Heart left ventricle (tissue), 16 donors: ENCODE data around the gene ABHD17A. TPM values are rescaled to one million over a fixed set of nuclear protein-coding genes. Genes with fewer than 3 reads are reported as not detected.

Experiments
- ATAC-seq, 4 donors: fragments of 200-7000 bp; cut with Tn5 transposase; one replicate each; pipeline ENCODE4 v1.9.1; 2020 to 2022; ENCODE audit warnings: moderate library complexity in 4 of 4, mild to moderate bottlenecking in 3 of 4, moderate number of reproducible peaks in 1 of 4
- DNase-seq, 5 donors: peaks; one replicate each; pipeline ENCODE4 v3.0.0-alpha.2; 2020
- H3K27ac ChIP-seq, 12 donors: fragments of 200-600 bp; sonication (generic) in 4 of 12; one replicate each; pipeline versions ENCODE4 v1.5.0 to v1.8.0; 2016 to 2022; ENCODE audit warnings: mild to moderate bottlenecking in 2 of 12
- H3K27me3 ChIP-seq, 9 donors: fragments of 200-600 bp; sonication (generic) in 2 of 9; one replicate each; pipeline versions ENCODE4 v1.5.1 to v1.8.0; 2016 to 2022; ENCODE audit warnings: mild to moderate bottlenecking in 3 of 9
- H3K36me3 ChIP-seq, 9 donors: fragments of 200-600 bp; sonication (generic) in 2 of 9; one replicate each; pipeline versions ENCODE4 v1.5.0 to v1.8.0; 2018 to 2022; ENCODE audit warnings: mild to moderate bottlenecking in 2 of 9
- H3K4me1 ChIP-seq, 12 donors: fragments of 200-600 bp; sonication (generic) in 4 of 12; one replicate each; pipeline versions ENCODE4 v1.5.0 to v1.8.0; 2016 to 2022; ENCODE audit warnings: mild to moderate bottlenecking in 3 of 12
- H3K4me3 ChIP-seq, 12 donors: fragments of 200-600 bp; sonication (generic) in 4 of 12; one replicate each; pipeline versions ENCODE4 v1.5.0 to v1.8.0; 2017 to 2022; ENCODE audit warnings: mild to moderate bottlenecking in 9 of 12, moderate library complexity in 4 of 12
- H3K9me3 ChIP-seq, 12 donors: fragments of 200-600 bp; sonication (generic) in 4 of 12; one replicate each; pipeline versions ENCODE4 v1.5.0 to v1.8.0; 2016 to 2022; ENCODE audit warnings: mild to moderate bottlenecking in 1 of 12
- CTCF ChIP-seq, 12 donors: fragments of 200-600 bp; sonication (generic) in 4 of 12; IDR thresholded peaks; one replicate each; pipeline versions ENCODE4 v1.5.0 to v1.8.0; 2018 to 2022; ENCODE audit warnings: antibody characterized with exemption in 12 of 12, mild to moderate bottlenecking in 5 of 12
- POLR2A ChIP-seq, 2 donors: fragments of 450-650 bp; IDR thresholded peaks; one replicate each; pipeline ENCODE4 v1.6.1; 2017; ENCODE audit warnings: antibody characterized with exemption in 2 of 2, mild to moderate bottlenecking in 2 of 2, moderate library complexity in 2 of 2
- WGBS, 4 donors: extraction: QIAGEN DNeasy Blood & Tissue Kit in 2 of 4; methylation state at CpG; one replicate each; pipeline versions ENCODE4 v1.1.5 to v1.1.7; 2013 to 2018; 5-methylcytosine and 5-hydroxymethylcytosine counted together
- intact Hi-C, 10 donors: fragments of 100-400 bp; cut with DNase I; formaldehyde crosslinking; loops; one replicate each; pipeline versions ENCODE4 v1.11.1 to v1.14.2; 2022
- polyA plus RNA-seq, 2 donors: library from polyadenylated mRNA; stranded (reverse); fragments of 200-250 nt; gene quantifications; one replicate each; pipeline ENCODE4 v1.2.3, GENCODE V29; 2013
- total RNA-seq, 9 donors: library from RNA; depleted of rRNA in 2 of 9; stranded (reverse); fragments of >200 nt in 2 of 9; fragmentation: NEBNext Ultra II Directional in 3 of 9; extraction: Animal tissue kit (Norgen Biotek cat#: 25700) in 3 of 9; gene quantifications; one replicate each; pipeline versions ENCODE4 v1.1.0 to v1.2.4, GENCODE V29; 2016 to 2023
- donor health status: ischemic (EF 13 %, LVEDD 7.1; RV severe dilation, severe dysfunction).
- donor health status: healthy with polysubstance abuse.
- donor health status: DM: no; HTN: yes; CAD: no.
- donor health status: DM: no; HTN: no; CAD: no.
- donor health status: ischemic (EF 25% LVEDD 6.9; RV normal size, moderate dysfunction).
- donor health status: ischemic (EF 25% LVEDD 5.7; RV mildly dilated, moderate dysfunction).
- donor health status: healthy.
- donor health status: DM: yes; HTN: yes; CAD: no.
- donor health status: ischemic (EF 35%, LVEDD 5.7; RV mildly dilated, moderate dysfunction).
- donor health status: nonischemic (EF 11% LVEDD 7.7; RV severe dilation, severe dysfunction).
- donor health status: DM: yes; HTN: yes; CAD: no.
- donor health status: PGD.
- donor health status: ischemic (EF 29% LVEDD 5.4; RV normal size, mild dysfunction).
- donor health status: nonischemic (EF 23%, LVEDD 6.1; RV moderate dilation, normal function).

Gene ABHD17A
- total and polyA plus RNA-seq, 11 donors = 48.5 to 121 (median 59.2) TPM

GRCh38 chr19:1907563-1908363, 22.5 kb upstream of the ABHD17A start:
- intact Hi-C loops = no loop called here
- Histone ChIP-seq H3K9me3 (no peaks in the 10 kb centered on the region), H3K27me3 (no peaks in the 10 kb centered on the region), H3K4me1 (peaks cover 0 to 65% (median 10%) of the 10 kb centered on the region in 12 donors), H3K36me3 (peaks cover 0 to 22% (median 3%) of the 10 kb centered on the region in 9 donors), H3K4me3 (no peak overlapping the region), H3K27ac (no peak overlapping the region)
- no peak for TF ChIP-seq POLR2A (IDR thresholded peaks at IDR 0.05)
- no peak for TF ChIP-seq CTCF (IDR thresholded peaks at IDR 0.05)
- 83 to 88% (median 85%) methylated on average over 28 to 43 of the region's 43 CpGs for WGBS, 4 donors
- ATAC-seq (no peak), DNase-seq (no peak)

- no peak for ATAC-seq
- Histone ChIP-seq H3K4me1 (peaks cover 0 to 71% (median 10%) of the 10 kb centered on the region in 12 donors), H3K4me3 (no peak overlapping the region), H3K36me3 (peaks cover 0 to 16% (median 0%) of the 10 kb centered on the region in 9 donors), H3K27ac (no peak overlapping the region), H3K9me3 (no peaks in the 10 kb centered on the region), H3K27me3 (no peaks in the 10 kb centered on the region)
- TF ChIP-seq CTCF (IDR thresholded peaks at IDR 0.05) (no peak), POLR2A (IDR thresholded peaks at IDR 0.05) (no peak)
- no peak for DNase-seq
- 91 to 96% (median 93%) methylated on average over 10 of the region's 10 CpGs for WGBS, 4 donors
- intact Hi-C loops = no loop called here
Observed at GRCh38 chr19:1906985-1907562, 21.8 kb upstream of the ABHD17A start.

- Histone ChIP-seq H3K36me3 (peaks cover 0 to 10% (median 0%) of the 10 kb centered on the region in 9 donors), H3K4me3 (peak overlapping the region; percentile 46 to 90 (median 72)), H3K4me1 (peaks cover 0 to 71% (median 10%) of the 10 kb centered on the region in 12 donors), H3K27me3 (no peaks in the 10 kb centered on the region), H3K9me3 (no peaks in the 10 kb centered on the region), H3K27ac (peak overlapping the region; percentile 41 to 95 (median 84))
- WGBS, 4 donors = 76 to 82% (median 80%) methylated on average over 9 to 15 of the region's 15 CpGs
- intact Hi-C loops = no loop called here
- ATAC-seq = no peak
- TF ChIP-seq POLR2A (IDR thresholded peaks at IDR 0.05) (no peak), CTCF (IDR thresholded peaks at IDR 0.05) (no peak)
- no peak for DNase-seq
Observed at GRCh38 chr19:1905863-1906375, 20.6 kb upstream of the ABHD17A start.
